ENCODE measurements around the gene CDKN1C. TPM values are rescaled to one million over a fixed set of nuclear protein-coding genes. Genes with fewer than 3 reads are reported as not detected.

The CDKN1C gene
- total RNA-seq, 1 experiment from 2014 or later = 15.4 TPM

GRCh38 chr11:2835296-2835695, 50.3 kb downstream of the CDKN1C start:
- Histone ChIP-seq H2BK120ac (ENCODE audit: low read depth, low read length, poor library complexity, severe bottlenecking) (no peak overlapping the region), H3K56ac (ENCODE audit: insufficient read length, low read depth, low read length) (no peak overlapping the region), H3K14ac (ENCODE audit: insufficient read depth, low read length) (no peak overlapping the region), H3K4me2 (ENCODE audit: insufficient read depth, insufficient read length, low read length) (no peak overlapping the region), H2AK5ac (ENCODE audit: insufficient read length, low read length) (no peak overlapping the region), H2BK12ac (ENCODE audit: insufficient read length, low read depth, low read length) (no peak overlapping the region), H2BK15ac (ENCODE audit: low read depth, low read length) (no peak overlapping the region), H3K9ac (ENCODE audit: extremely low read depth, insufficient read length, low read length) (no peak overlapping the region), H3K4me1 (ENCODE audit: insufficient read depth, low read length) (no peaks in the 10 kb centered on the region), H2BK20ac (ENCODE audit: low read depth, low read length, poor library complexity, severe bottlenecking) (no peak overlapping the region), H3K27me3 (ENCODE audit: insufficient read depth, low read length) (no peaks in the 10 kb centered on the region; the same call in 1 of the 2 replicates), H3K27ac (ENCODE audit: insufficient read length, low read depth, low read length) (no peak overlapping the region), H4K91ac (ENCODE audit: insufficient read length, low read depth, low read length) (no peak overlapping the region), H4K20me1 (ENCODE audit: control insufficient read depth, insufficient read depth, insufficient read length) (no peaks in the 10 kb centered on the region), H4K8ac (replicated peaks; ENCODE audit: insufficient read length, low read depth, low read length) (no peak overlapping the region), H3K79me2 (ENCODE audit: insufficient read depth, low read length) (no peaks in the 10 kb centered on the region), H3T11ph (ENCODE audit: low read length) (no peak overlapping the region), H2BK5ac (ENCODE audit: insufficient read length, low read length) (no peak overlapping the region), H3K9me3 (ENCODE audit: control insufficient read depth, low read depth, low read length) (no peaks in the 10 kb centered on the region), H4K5ac (ENCODE audit: insufficient read length, low read depth, low read length) (no peak overlapping the region), H3K79me1 (ENCODE audit: insufficient read depth, low read depth, low read length, poor library complexity, severe bottlenecking) (no peaks in the 10 kb centered on the region), H3K23ac (ENCODE audit: insufficient read length, low read depth, low read length) (no peak overlapping the region), H3K18ac (ENCODE audit: insufficient read length, low read depth, low read length) (no peak overlapping the region), H2AFZ (ENCODE audit: low read length) (no peak overlapping the region), H3K4ac (ENCODE audit: low read depth, low read length) (no peak overlapping the region), H3K23me2 (ENCODE audit: insufficient read length, low read depth, low read length, poor library complexity, severe bottlenecking) (no peaks in the 10 kb centered on the region)
- H3K4me1 Mint-ChIP-seq = peaks cover 36 to 41% of the 10 kb centered on the region in 2 experiments
- WGBS (ENCODE audit: extremely low coverage, insufficient read length, low lambda C conversion rate) = no CpG with 5 or more reads among the region's 6 CpGs
- H3K27ac Mint-ChIP-seq = peak overlapping the region in 2 of 3 experiments; percentile 23 to 59; a peak in 2 of 7 replicates
- no peak for DNase-seq
- TF ChIP-seq CTCF (conservative IDR thresholded peaks at IDR 0.05) = no peak
- peaks cover 65% of the 10 kb centered on the region for H3K27me3 Mint-ChIP-seq (ENCODE audit: low read depth)
- H3K9me3 Mint-ChIP-seq = peaks cover 0 to under 1% of the 10 kb centered on the region in 2 experiments; a peak in 1 of 5 replicates
- no peak overlapping the region for H3K4me3 Mint-ChIP-seq
- no peaks in the 10 kb centered on the region for H3K36me3 Mint-ChIP-seq (ENCODE audit: insufficient read depth in 1 of 3, low read depth in 3 of 3)
